Measurements from ENCODE around the gene ADGRL1.
"Not testable (repeated sequence)": the region's sequence is repeated elsewhere in the genome, so short reads cannot be mapped to it uniquely, and the experiment has no call there.

The ADGRL1 gene

GRCh38 chr19:14217886-14218285, 11.9 kb upstream of the ADGRL1 start:
- DNase-seq: not testable (repeated sequence)

DNA sequence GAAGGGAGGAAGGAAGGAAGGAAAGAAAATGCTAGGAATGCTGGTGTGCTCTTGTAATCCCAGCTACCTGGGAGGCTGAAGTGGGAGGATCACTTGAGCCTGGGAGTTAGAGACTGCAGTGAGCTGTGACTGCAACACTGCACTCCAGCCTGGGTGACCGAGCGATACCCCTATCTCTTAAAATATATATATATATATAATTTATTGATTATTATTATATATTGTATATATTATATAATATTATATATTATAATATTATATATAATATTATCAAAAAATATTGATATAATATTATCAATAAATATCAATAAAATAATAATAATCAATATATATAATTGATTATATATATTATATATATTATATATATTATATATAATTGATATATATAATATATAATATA, 8.6 kb upstream of the ADGRL1 start:
- no peak for DNase-seq

GRCh38 chr19:14210182-14210581, 4.2 kb upstream of the ADGRL1 start:
- DNase-seq: not testable (repeated sequence)

DNA sequence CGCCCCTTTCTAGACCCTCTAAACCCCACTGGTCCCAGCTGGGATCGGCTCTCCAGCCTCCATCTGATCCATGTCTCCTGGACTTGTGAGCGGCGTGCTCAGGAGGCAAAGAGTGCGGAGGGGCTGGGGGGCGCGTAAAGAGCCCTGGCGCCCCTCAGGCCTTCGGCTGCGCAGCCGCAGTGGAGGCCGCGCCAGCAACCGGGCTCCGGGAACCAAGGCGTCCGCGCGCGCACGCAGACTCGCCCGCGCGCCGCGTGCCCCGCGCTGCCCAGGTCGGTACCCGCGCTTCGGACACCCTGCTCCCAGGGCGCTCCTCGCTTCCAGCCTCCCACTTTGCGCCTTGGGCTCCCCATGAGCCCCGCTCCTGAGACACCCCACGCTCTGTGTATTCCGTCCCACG, 3.4 kb upstream of the ADGRL1 start:
- DNase-seq: not testable (repeated sequence)

- DNase-seq: not testable (repeated sequence)
Measured at GRCh38 chr19:14208496-14208895, 2.5 kb upstream of the ADGRL1 start.

- DNase-seq: not testable (repeated sequence)
Measured at GRCh38 chr19:14207796-14208195, 1.8 kb upstream of the ADGRL1 start.

GRCh38 chr19:14206737-14207726, 1.1 kb upstream of the ADGRL1 start:
- DNase-seq: peak; percentile 74

GRCh38 chr19:14206308-14206707, 339 bp upstream of the ADGRL1 start:
- DNase-seq: not testable (repeated sequence)

- not testable (repeated sequence) for DNase-seq
Measured at GRCh38 chr19:14204676-14205451, 1.1 kb downstream of the ADGRL1 start.

- not testable (repeated sequence) for DNase-seq
Measured at GRCh38 chr19:14204219-14204618, 1.8 kb downstream of the ADGRL1 start.

GRCh38 chr19:14203788-14204187, 2.2 kb downstream of the ADGRL1 start:
- DNase-seq: not testable (repeated sequence)

- DNase-seq: no peak
Measured at GRCh38 chr19:14203177-14203576, 2.8 kb downstream of the ADGRL1 start.

- not testable (repeated sequence) for DNase-seq
Measured at GRCh38 chr19:14201481-14201880, 4.5 kb downstream of the ADGRL1 start.

DNA sequence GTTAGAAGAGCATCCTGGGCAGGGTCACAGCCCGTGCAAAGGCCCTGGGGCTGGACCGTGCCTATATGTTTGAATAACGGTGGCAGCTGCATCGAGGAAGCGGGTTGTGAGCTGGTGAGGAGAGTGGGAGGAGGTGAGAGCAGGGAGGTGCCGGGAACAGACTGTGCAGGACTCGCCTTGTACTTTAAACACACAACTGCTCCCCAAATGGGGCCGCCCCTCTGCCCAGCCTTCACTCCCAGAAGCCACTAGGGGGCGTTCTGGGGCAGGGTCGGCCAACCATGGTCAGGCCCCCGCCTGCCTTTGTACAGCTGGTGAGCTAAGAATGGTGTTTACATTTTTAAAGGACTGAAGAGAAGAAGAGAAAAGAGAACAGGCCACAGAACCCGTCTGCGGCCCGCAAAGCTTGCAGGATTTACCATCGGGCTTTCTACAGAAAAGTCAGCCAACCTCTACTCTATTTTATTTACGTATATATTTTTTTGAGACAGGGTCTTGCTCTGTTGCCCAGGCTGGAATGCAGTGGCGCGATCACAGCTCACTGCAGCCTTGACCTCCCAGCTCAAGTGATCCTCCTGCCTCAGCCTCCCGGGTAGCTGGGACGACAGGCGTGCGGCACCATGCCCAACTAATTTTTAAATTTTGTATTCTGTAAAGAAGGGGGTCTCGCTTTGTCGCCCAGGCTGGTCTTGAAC, 5.7 kb downstream of the ADGRL1 start:
- DNase-seq: peak; percentile 39

DNA sequence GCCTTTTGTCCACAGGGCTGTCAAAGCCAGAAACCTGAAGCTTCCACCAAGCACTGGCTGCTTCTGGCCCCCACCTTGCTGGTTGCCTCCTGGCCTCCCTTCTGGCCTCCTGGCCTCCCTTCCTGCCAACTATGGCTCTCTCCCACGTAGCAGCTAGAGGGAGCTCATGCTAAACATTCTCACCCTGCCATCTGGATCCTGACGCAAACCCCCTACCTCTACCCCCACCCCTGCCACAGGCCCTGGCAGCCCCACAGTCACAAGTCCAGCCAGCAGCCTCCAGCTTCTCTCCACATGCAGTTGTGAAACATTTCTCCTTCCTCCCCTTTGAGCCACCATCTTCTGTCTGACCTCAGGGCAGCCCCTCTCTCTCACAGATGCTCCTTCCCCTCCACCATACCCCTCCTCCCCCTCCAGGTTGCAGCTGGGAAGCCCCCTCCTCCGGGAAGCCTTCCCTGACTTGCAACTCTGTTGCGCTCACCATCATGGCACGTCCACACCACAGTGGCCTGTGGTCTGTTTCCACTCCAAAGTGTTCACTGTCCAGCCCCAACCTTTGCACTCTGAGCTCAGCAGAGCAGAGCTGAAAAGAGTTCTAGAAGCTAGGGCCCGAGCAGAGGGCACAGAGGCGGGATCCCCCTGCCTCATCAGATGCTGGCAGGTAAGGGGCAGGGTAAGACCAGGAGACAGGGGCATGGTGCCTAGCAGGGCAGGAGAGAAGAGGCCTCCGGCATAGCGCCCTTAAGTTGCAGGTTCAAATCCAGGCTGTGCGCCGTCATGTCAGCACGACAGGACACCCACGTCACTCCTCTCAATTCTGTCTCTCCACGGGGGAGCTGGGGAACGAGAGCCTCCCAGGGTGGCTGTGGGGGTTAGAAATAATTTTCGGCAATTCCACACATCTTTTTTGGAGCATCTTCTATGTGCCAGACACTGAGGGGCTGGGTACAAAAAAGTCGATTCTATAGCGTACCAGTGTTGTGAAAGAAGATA, 7.3 kb downstream of the ADGRL1 start:
- DNase-seq: no peak

- no peak for DNase-seq
Measured at GRCh38 chr19:14197882-14198281, 8.1 kb downstream of the ADGRL1 start.

- not testable (repeated sequence) for DNase-seq
Measured at GRCh38 chr19:14197288-14197687, 8.7 kb downstream of the ADGRL1 start.

DNA sequence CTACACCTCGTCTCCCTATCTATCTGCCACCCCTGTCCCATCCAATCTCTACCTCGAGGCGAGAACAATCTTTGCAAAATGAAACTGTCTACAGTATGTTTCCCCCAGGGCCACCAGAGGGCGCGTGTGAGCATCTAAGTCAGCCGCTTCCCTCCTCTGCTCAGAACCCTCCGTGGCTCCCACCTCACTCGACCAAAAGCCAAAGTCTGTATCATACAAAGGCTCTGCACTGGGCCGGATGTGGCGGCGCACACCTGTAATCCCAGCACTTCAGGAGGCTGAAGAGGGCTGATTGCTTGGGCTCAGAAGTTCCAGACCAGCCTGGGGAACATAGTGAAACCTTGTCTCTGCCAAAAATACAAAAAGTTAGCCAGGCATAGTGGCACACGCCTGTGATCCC, 9.9 kb downstream of the ADGRL1 start:
- DNase-seq: peak; percentile 66

DNA sequence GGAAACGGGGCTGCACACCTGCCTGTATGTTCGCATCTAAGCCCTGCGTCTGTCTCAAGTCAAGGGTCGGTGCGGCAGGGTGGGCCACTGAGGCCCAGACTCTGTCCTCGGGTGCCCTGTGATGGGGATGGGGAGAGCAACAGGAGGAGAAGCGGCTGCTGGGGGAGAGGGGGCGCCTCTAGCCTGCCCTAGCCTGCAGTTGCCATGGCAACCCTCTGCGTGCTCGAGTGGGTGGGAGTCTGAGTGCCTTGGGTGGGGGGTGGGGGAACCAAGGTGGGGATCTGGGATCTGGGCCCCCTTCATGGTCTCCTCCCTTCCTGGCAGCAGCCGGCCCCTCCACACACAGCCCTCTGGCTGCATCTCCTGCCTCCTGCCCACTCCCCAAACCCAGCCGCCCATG, 10.8 kb downstream of the ADGRL1 start:
- DNase-seq: not testable (repeated sequence)

DNA sequence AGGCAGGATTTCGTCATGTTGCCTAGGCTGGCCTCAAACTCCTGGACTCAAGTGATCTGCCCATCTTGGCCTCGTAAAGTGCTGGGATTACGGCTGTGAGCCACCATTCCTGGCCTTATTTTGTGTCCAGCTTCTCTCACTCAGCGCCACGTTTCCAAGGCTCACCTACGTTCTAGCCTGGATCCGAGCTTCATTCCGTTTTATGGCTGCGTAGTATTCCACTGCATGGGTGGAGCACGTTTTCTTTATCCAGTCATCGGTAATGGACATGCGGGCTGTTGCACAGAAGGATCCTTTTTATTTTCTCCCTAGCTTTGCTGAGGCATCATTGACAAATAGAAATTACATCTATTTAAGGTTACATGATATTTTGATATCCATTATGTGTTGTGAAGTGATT, 16.6 kb downstream of the ADGRL1 start:
- no peak for DNase-seq

DNA sequence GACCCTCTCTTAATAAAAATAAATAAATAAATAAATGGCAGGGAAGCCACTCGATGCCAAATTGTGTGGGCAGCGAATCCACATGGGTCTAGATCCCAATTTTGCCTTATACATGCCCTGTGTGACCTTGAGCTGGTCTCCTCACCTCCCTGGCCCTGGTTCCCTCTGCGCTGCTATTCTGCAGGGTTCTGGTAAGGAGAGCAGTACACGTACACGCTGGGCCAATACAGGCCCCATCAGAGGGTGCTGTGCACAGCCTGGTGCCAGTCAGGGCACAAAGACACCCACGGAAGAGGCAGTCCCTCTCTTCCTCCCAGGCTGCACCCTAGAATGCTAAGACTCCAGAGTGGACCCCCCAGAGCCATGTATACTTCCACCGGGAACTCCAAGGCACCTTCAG, 17.9 kb downstream of the ADGRL1 start:
- DNase-seq: not testable (repeated sequence)

GRCh38 chr19:14187561-14187960, 18.4 kb downstream of the ADGRL1 start:
- DNase-seq: no peak
